HL-60/S4 (cell line): ENCODE data around the gene JARID2.
"Not testable (repeated sequence)": the region's sequence is repeated elsewhere in the genome, so short reads cannot be mapped to it uniquely, and the experiment has no call there.

Experiments
- in situ Hi-C: fragments of 300-500 bp; cut with MboI; formaldehyde crosslinking; loops from 2 replicates; pipeline ENCODE4 v1.14.3; 2022; ENCODE audit warnings: low sequenced_read_pairs

The JARID2 gene

DNA sequence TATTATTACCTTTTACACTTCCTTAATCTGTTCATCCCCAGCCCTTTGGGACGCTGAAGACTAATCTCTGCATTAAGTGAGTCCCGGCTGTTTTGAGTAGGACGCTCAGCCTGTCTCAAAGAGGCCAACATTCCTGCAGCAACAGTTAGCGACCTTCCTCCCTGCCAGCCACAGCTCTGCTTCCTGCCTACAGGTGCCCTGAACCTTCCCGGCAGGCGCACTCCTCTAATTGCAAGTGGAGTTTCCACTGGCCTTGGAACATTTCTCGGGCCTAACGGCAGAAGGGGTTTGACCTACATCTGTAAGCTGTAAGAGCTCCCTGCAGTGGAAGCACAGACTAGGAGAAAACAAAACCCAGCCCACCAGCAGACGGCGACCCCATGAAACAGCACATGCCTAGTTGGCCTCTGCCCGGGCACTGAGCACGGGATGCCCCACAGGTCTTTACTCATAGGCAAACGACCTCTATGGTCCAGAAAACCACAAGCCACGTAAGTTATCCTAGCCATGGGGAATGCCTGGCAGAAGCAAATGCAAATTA is 279.1 kb downstream of the JARID2 start:
- in situ Hi-C loops = loop anchor here (25.0 kb wide), 1 partner anchor 687 kb away; no protein-coding TSS in a partner anchor

DNA sequence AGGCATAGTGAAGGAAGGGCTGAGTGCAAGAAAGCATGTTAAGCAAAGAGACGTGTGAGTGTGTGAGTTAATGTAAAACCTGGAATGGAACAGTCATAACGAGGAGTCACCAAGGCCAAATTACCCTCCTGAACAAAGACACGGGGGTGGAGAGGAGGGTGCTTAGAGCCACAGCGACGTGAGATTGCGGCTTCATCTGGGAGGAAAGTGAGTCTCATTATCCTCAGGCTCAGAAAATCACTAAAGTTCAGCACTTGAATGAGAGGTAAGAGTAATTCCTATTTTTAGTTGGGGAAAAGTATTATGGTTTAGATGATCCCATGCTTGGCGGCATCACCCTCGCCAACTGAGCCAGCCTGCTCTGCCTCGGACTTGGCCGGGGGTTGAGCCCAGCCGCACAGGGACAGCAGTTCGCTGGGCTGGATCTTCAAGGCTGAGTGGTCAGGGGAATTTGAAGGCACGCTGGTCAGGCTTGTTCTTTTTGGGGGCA is 280.4 kb downstream of the JARID2 start:
- in situ Hi-C loops = no loop called here

DNA sequence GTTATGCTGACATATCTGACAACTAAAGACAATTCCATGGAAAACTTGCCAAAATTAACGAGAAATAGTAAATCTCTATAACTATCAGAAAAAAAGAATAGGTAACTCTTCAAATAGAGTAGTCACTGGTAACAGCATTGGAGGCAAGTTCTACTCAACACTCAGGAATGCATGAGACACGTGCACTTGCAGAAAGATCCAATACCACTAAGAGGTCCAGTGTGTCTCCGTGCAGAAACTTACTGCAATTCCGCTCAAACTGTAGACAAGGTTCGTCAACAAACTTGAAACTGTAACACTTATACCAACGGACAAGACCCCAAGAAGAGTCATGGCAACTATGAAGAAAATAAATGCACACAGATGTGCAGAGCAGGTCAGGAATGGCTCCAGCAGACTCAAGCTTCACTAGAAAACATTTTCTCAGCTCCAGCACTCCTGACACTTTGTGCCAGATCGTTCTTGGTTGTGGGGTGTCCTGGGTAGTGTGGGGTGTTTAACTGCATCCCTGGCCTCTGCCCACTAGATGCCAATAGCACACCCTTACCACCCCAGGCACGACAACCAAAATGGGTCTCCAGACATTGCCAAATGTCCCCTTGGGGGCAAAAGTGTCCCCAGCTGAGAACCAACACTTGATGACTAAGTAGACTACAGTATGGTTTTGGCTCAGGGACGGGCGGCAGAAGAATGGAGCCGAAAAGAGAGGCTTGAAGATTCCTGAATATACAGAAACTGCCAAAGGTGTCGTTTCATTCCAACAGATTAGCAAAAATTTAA is 282.2 kb downstream of the JARID2 start:
- in situ Hi-C loops = no loop called here

DNA sequence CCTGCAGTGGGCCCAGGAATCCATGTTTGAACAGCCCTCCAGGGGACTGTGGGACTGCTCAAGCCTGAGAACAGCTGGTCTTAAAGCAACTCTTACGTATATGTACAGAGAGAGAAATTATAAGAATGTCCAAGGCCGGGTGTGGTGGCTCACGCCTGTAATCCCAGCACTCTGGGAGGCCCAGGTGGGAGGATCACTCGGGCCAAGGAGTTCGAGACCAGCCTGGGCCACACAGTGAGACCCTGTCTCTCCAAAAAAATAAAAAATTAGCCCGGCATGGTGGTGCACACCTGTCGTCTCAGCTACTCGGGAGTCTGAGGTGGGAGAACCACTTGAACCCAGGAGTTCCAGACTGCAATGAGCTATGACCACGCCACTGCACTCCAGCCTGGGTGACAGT is 283.0 kb downstream of the JARID2 start:
- in situ Hi-C loops = no loop called here

DNA sequence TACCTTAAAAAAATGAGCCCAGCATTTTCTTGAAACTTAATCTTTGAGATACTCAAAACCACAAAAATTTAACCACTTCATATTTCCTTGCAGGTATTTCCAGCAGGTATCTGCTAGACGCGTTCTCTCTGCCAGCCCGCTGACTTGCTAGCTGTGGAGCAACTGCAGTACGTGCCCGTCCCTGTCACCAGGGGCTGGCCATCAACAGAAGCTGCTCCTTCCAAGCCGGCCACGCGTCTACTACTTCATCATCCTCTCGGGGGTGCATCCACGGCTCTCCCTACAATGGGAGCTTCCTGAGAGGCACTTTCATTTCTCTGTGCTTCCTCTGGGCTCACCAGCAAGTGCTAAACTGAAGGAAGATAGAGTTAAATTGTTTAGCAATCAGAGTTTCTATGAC is 284.5 kb downstream of the JARID2 start:
- in situ Hi-C loops = no loop called here

DNA sequence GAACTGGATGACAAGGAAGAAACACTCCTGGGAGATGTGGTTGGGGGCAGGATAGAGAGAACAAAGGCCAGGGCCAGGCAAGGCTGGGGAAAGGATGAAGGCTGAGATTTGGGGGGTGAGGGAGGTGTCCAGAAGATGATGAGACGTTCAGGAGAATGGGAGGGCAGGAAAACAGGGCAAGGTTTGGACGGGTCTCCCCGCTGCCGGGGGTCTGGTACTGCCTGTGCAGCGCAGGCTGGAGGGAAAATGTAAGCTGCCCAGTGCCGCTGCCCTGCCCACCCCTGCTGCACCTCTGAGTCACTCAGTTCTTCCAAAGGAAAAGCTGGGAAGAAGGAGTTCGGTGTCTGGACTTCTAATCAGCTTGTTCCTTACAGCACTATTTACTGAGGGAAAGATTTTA is 286.1 kb downstream of the JARID2 start:
- in situ Hi-C loops = no loop called here

DNA sequence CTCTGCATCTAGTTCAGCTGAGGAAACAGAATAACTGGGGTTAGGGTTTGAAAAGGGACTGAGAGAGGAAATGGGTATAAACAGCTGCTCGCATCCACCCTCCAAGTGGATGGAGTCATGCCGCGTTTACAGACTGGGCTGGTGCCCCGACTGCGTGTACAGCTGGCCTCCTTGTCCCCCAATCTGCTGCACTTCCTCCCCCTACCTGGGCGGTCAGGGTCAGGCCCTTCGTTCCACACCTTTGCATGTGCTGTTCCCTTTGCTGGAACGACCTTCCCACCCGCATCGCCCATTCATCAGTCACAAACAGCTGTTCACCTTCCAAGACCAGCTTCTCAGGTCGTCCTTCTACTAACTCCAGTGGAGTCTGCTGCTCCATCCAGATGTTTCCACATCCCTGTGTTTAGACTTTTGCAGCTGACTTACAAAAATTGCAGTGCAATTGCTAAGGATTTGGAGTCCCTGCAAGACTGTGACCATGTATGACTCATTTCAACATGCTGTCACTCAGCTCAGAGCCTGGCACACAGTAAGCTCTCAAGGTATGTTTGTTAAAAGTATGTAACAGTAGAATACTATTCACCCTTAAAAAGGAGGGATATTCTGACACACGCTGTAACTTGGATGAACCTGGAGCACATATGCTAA is 287.6 kb downstream of the JARID2 start:
- in situ Hi-C loops = no loop called here

DNA sequence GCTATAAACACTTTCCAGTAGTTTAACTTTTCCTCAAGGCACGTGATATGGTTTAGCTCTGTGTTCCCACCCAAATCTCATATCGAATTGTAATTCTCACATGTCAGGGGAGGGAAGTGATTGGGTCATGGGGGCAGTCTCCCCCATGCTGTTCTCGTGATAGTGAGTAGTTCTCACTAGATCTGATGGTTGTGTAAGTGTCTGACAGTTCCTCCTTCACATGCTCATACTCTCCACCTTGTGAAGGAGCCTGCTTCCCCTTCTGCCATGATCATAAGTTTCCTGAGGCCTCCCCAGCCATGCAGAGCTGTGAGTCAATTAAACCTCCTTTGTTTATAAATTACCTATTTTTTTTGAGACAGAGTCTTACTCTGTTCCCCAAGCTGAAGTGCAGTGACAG is 289.1 kb downstream of the JARID2 start:
- in situ Hi-C loops = no loop called here

DNA sequence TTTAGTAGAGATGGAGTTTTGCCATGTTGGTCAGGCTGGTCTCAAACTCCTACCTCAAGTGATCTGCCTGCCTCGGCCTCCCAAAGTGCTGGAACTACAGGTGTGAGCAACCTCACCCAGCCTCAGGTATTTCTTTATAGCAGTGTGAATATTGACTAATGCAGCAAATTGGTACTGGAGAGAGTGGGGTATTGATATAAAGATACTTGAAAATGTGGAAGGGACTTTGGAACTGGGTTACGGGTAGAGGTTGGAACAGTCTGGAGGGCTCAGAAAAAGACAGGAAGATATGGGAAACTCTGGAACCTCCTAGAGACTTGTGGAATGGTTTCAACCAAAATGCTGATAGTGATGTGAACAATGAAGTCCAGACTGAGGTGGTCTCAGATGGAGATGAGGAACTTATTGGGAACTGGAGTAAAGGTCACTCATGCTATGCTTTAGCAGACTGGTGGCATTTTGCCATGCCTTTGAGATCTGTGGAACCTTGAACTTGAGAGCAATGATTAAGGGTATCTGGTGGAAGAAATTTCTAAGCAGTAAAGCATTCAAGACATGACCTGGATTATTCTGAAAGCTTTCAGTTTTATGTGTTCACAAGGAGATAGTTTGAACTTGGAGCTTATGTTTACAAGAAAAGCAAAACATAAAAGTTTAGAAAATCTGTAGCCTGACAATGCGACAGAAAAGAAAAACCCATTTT is 289.8 kb downstream of the JARID2 start:
- in situ Hi-C loops = no loop called here

DNA sequence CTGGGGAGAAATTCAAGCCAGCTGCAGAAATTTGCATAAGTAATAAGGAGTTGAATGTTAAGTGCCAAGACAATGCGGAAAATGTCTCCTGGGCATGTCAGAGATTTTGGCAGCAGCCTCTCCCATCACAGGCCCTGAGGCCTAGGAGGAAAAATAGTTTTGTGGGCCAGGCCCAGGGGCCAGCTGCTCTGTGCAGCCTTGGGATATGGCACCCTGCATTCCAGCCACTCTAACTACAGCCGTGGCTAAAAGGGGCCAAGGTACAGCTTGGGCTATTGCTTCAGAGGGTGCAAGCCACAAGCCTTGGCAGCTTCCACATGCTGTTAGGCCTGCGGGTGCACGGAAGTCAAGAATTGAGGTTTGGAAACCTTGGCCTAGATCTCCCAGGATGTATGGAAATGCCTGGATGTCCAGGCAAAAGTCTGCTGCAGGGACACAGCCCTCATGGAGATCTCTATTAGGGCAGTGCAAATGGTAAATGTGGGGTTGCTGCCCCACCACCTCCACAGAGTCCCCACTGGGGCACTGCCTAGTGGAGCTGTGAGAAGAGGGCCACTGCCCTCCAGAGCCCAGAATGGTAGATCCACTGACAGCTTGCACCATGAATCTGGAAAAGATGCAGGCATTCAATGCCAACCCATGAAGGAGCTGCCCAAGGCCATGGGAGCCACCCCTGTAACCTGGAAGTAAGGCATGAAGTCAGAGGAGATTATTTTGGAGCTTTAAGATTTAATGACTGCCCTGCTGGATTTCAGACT is 290.5 kb downstream of the JARID2 start:
- in situ Hi-C loops = no loop called here

DNA sequence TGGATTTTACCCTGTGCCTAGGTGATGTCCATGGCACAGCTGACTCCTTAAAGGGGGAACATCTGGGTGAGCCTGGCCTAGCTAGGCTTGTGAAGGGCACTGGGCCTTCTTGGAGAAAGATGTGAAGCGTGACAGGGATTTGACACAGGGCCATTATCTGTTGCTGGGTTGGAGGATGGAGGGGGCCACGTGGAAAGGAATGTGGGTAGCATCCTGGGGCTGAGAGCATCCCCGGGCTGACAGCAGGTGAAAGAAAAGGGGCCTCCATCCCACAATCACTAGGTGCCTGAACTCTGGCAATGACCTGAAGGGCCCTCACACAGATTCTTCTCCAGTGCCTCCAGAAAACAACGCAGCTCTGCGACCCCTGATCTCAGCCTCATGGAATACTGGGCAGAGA is 292.2 kb downstream of the JARID2 start:
- in situ Hi-C loops = no loop called here

DNA sequence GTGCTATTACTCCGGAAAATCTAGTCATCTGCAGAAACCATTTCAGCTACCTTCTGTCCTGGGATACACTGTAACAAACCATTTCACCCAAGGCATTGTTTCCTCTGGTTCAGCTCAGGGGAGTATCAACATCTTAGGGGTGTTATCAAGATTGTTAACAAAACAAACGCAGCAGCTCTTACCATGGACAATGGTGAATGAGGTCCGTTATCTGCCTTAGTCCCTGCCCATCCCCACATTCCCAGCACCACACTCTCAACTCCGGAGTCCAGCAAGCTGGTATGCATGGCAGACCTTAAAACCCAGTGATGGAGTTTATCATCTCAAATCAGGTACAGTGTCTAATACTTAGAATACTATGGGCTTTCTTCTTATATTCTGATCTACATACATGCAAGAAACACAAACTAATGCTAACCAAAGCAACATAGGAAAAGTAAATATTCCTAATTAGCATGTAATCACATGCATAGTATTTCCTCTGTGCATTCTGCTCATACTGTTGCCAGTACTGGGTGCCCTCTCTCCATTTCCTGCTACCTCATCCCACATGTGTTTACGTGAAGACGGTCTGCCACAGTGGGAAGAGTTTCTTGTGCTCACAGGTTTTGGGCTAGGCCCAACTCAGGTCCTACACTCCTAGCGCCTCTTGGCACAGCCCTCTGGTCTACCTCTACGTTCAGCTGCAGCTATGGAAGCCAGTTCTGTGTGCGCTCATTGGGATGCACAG is 293.1 kb downstream of the JARID2 start:
- in situ Hi-C loops = no loop called here

DNA sequence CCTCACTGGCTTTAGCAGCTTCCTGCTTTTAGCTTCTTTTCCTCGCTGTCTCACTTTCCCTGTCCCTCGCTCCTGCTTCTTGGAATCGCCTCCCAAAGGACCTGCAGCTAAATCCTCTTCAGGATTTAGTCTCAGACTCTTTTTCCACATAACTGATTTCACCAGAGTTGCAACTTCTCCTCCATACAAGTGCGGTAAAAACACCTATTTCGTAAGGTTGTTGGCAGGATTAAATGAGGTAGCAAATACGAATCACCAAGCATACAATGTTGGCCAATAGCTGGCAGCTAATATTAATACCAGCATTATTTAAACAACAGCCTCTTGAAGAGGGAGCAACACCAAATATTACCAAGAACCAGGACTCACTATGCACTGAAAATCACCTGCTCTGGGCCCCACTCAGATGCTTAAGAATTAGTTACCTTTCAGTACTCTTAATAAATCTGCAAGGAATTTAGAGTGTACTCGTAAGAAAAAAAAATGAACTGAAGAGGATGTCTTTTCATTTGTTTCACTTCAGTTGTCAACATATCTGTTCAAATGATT is 293.9 kb downstream of the JARID2 start:
- in situ Hi-C loops = no loop called here

DNA sequence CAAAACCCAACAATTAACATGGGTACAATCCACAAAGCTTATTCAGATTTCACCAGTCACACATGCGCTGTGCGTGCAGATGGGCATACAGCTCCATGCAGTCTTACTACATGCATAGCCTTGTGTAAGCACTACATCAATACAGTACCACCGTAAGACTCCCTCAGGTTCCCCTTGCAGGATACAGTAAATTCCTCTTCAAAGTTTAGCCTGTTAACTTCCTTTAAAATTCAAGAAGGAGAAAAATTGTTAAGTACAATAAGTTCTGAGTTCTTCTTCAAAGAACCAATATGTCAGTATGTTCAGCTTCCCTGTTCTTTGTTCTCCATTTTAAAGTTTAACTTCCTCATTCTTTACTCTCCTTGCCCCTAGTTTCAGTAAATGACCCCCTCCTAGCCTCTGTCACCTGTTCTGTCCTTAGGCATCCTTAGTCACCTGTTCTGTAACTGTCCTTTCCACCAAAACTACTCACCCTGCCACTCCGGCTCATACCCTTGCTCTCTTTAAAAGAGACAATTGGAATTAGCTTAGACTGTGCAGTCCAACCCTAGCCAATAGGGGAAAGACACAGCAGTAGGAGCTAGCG is 297.6 kb downstream of the JARID2 start:
- in situ Hi-C loops = not testable (repeated sequence)

DNA sequence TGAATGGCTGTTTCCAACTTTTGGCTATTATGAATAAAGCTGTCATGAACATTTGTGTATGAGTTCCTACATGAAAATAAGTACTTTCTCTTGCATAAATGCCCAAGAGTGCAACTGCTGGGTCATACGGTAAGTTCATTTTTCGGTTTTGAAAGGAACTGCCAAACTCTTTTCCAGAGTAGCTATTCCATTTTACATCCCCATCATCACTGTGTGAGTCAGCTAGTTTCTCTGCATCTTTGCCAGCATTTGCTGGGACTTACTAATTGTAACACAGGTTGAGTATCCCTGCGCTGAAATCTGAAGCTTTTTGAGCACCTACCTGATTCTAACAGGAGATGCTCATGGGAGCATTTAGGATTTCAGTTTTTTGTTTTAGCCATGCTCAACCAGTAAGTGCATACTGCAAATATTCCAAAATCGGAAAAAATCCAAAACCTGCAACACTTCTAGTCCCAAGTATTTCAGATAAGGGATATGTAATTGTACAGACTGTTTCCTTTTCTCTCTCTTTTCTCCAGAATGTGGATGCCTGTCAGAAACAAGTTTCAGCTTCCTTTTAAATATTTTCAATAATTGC is 298.5 kb downstream of the JARID2 start:
- in situ Hi-C loops = no loop called here

DNA sequence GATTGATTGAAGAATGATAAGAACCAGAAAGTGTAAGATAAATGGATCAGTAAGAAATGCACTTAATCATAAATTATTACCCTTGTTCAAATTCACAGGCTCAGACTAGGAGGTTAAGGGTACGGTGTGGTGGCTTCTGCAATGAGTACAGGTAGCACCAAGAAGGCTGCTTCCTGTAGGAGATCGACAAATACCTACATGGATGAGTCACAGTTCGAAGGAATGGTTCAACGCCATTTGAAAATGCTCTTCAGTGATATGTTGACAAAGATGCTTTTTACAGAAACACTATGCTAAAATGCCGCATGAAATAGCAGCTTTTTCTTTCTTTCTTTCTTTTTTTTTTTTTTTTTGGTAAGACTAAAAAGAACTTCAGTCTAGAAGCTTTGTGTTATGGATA is 300.7 kb downstream of the JARID2 start:
- in situ Hi-C loops = no loop called here

DNA sequence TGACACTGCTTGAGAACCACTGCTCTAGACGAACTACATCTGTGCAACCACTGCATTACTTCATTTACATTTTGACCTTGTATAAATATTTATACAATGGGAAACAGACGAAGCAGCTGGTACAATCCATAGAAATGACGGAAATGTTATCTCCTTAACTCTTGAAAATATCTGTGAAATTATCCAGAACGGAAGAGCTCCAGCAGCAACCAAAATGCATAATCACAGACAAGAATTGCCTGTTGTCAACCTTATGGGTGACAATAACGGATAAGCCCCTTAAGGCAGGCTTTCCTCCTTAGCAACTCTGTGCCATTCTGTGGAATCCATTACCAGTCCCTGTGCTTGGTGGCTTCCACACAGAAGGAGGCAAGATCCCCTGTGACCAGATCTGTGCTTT is 301.5 kb downstream of the JARID2 start:
- in situ Hi-C loops = no loop called here

DNA sequence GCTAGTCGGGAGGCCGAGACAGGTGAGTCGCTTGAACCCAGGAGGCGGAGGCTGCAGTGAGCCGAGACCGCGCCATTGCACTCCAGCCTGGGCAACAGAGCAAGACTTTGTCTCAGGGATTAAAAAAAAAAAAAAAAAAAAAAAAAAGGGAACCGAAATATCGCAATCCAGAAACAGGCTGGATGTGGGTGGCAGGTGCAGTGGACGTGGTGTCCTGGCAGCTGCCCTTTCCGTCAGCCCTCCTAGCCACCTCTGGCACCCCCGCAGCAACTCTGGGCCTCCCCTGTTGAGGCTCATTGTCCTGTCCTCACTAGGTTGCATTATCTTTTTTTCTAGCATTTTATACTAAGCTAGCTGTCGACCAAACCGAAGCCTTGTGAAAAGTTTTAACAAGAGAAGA is 303.5 kb downstream of the JARID2 start:
- in situ Hi-C loops = no loop called here

DNA sequence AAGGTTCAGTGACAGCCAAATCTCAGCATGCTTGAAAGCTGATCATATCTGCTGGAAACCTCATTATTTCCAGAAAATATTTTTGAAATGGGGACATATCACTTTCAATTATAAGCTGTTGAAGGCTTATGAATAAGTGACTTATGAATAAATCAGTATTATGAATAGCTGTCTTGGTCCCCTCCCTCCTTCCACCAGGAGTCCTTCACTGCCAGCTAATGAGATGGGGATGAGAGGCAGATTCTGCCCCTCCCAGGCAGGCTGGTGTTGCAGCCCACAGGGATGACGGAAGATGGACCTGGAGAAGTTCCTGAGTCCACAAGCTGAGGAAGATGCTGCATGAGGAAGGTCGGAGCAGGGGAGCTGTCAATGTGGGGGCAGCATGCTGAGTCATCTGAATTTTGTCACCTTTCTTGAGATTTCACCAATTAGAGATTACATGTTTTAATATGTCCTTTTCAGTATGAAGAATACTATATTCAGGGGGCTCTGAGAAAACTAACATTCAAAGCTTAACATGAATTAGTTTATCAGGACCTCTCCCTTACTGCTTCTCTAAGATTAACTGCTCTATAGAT is 304.8 kb downstream of the JARID2 start:
- in situ Hi-C loops = no loop called here
